ENCODE data around the gene NRCAM. TPM values are rescaled to one million over a fixed set of nuclear protein-coding genes. Genes with fewer than 3 reads are reported as not detected.

NRCAM gene
- polyA plus RNA-seq, 1 donor: 27.3 TPM

DNA sequence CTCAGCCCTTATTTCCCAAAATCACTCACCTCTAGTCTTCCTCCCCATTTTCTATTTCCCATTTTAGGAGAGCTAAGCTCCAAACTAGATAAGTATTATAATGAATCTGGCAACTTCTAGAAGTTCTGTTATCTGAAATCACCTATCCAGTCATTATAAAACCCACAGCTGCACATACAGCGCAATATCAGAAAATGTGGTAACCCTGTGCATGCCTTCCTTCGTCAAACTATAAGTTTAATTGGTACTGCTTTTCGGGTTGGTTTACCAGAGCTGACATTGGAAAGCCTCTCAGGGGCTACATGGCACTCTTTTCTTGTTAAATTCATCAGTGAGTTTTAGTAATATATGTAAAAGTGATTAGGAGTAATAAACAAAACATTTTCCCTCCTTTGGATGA is 327.7 kb downstream of the NRCAM start:
- no peak for DNase-seq

DNA sequence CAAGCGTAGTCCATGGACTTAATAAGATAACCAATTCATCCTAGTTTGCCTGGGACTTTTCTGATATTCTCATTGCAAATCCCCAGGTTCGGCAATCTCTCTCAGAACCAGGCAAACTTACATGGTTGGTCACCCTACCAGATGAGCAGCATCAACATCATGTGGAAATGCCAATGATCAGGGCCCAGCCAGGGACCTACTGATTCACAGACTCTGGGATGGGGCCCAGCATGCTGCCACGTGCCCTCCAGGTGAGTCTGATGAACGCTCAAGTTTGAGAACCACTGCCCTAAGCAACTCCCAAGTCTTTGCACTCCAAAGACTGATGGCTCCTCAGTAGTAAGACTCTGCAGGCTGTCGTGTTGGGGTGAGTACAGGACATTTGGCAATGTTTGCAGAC is 328.8 kb downstream of the NRCAM start:
- no peak for DNase-seq

DNA sequence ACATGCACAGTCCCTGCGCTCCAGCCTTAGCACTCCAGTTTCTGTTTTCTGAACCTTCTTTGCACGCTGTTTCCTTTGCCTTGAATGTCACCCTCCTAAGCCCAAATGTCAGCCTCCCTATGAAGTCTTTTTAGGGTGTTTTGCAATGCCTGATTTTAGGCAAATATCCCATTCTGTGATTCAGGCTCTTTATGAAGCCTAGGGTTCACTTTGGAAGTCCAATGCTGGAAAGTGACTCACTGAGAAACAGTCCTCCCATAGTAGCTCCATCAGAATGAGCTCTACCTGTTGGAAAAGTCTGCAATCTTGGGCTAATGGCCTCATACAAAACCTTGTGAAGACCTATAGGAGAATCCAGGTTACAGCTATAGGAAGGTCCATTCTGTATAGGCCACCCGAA is 331.4 kb downstream of the NRCAM start:
- no peak for DNase-seq

GRCh38 chr7:108122181-108122580 is 334.1 kb downstream of the NRCAM start:
- DNase-seq: no peak

DNA sequence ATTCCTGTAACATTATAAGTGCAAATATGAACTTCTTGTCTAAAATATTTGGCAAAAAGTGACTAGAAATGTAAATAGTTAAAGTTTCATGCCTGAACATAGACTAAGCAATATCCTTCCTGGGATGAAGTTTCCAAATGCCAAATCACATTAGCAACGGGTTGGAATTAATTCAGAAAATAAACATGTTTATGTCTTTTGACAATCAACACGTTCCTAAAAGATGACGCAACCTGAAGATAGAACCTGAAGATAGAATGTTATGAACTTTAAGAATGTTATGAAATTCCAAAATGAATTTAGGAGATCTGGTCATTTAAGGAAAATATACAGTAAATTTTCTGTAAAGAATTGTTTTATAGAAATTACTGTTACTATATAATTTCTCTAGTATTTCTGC is 335.3 kb downstream of the NRCAM start:
- no peak for DNase-seq

- DNase-seq: no peak
Observed at GRCh38 chr7:108120196-108120595, 336.0 kb downstream of the NRCAM start.

DNA sequence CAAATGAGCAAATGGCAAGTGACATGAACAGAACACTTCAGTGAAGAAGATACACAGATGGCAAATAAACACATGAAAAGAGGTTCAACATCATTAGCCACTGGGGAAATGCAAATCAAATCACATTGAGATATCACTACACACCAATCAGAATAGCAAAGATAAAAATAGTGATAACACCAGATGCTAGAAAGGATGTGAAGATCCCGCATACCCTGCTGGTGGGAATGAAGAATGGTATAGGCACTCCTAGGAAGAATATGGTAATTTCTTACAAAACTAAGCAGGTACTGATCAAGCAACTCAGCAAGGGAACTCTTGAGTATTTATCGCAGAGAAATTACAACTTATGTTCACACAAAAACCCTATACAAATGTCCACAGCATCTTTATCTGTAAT is 337.3 kb downstream of the NRCAM start:
- no peak for DNase-seq

DNA sequence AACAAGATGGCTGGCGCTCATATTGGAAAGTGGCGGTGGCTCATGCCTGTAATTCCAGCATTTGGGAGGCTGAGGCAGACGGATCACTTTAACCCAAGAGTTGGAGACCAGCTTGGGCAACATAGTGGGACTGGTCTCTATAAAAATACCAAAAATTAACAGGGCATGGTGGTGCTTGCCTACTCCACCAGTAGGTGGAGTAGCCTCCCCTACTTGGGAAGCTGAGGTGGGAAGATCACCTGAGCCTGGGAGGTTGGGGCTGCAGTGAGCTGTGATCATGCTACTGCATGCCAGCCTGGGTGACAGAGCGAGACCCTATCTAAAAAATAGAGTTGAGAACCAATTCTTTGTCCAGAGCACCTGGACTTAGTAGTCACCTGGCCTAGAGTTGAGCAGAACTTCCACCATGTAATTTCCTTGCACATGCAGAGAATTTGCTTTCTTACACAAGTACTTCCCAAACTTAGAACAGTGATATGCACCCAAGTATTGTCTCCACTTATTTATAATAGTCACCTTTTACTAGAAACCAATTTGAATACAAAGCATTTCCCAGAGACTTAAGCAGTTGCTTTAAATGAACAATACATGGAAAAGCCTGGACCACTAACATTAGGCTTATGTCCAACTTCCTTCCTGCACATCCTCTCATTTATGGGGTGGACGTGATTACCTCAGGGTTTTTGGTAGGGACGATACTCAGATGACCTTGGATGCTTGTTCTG is 342.0 kb downstream of the NRCAM start:
- DNase-seq: no peak

DNA sequence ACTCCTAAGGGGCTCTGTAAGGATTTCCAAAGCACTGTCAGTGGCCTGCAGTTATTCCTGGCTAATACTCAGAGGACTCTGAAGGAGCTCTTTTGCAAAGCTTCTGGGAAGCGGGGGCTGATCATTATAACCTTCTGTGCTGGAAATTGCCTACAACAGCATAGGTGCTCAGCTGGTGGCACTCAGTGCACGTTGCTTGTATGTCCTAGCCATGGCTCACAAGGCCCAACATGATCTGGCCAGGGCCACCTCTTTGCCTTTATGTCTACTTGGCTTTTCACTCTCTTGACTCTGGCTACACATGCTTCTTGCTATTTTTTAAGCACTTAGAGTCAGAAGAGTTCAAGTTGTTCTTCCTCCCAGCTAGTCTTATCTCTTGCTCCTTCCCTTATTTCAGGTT is 343.6 kb downstream of the NRCAM start:
- no peak for DNase-seq

GRCh38 chr7:108109221-108109908 is 346.9 kb downstream of the NRCAM start:
- no peak for DNase-seq

DNA sequence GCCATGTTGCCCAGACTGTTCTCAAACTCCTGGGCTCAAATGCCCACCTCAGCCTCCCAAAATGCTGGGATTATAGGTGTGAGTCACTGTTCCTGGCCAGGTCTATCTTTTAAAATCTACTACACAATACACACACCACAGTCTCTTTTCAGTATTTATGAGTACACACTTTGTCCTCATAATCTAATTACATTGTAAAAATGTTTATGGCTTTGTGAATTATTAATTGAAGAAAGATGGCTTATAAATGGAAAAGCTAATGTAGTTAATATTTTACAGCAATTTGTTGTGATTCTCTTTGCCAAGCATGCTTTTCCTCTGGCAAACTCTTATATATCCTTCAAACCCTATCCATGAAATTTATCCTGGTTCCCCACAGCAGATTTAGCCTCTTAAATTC is 348.1 kb downstream of the NRCAM start:
- DNase-seq: no peak

DNA sequence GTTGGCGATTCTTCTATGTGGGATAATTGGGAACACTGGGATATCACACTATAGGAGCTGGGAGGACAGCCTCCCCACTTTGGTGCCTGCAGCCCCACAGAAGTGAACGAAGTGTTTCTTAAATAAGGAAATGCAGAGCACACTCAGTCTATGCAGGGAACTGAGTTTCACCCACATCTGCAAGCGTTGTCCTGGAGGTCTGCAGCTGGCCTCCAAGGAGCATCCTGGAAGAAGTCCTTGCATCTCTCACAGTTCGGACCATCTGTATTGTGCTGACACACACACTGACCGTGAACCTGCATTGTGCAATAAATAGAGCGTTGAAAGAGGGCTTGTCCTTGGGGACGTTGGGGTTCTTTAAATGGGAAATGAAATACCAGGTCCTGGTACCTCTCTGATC is 351.9 kb downstream of the NRCAM start:
- DNase-seq: no peak

DNA sequence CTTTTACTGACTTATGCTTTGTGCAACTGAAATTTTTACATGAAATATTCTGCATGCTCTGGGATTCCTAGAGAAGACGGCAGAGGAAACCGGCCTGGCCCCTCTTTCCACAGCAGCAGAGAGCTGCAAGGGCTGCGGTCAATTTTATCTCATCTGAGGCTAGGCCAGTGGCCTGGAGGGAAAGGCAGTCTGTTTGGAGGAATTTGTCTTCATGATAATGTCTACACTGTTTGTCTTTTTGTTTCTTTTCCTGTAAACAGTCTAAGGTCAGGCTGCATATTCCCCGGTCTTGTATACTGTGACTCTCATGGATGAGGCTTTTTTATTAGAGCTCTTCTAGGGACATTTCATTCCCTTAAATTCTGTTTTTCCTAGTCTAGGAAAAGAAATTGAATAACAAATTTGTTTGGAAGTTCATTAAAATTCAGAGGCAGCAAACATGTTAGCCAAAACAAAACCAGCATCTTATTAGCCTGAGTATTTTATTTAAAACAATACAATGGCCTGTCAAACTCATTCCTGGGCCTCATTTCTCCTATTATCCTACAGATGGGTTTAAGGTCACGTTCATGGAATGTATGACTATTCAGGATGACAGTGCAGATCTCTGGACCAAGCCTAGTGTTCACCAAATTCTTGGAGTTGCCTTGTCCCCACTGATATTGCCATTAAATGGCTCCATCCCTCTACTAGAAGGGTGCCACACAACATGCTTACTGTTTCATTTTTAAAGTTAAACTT is 352.5 kb downstream of the NRCAM start:
- DNase-seq: no peak

DNA sequence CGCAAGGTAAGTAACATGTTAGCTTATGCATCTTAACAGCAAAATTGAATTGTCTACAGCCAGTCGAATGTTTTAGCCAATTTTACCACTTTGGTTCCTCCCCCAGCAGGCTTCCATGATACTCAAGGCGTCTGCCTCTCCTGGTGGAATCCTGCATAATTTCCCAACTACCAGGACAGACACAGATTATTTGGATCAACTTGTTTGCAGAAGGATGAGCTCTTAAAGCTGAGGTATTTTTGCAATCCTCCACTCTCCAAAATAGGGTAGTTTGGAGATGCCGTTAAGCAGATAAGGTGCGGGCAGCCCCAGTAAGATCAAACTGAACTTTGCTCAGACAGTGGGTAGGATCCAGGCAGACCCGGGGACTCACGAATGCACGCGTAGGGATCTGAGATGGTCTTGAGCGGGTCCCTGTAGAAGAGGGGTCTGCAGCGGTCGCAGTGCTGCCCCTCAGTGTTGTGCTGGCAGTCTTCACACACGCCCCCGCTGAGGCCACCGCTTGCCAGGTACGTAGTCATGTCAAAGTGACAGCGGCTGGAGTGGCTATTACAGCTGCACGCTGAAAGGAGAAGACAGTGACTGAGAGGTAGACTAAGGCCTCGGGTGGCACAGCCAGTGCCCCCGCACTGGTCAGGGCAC is 353.4 kb downstream of the NRCAM start:
- DNase-seq: no peak

GRCh38 chr7:108101759-108102158 is 354.5 kb downstream of the NRCAM start:
- DNase-seq: no peak

DNA sequence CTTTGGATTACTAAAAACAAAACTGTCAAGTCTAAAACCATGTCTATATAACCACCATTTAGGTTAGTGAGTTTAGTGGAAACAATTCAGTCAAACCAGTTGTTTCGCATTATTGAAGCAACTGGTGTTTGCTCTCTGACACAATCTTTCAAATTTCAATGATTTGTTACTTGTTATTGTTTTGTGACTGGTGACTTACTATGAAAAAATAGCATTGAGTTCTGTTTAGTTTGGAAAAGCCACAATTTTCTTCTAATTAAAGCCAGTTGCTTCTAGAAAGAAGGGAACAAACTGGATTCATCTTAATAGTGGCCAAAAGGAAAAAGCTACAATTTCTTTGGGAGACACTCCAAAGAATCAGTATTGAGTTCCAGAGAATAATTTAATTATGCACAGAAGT is 356.5 kb downstream of the NRCAM start:
- DNase-seq: no peak

DNA sequence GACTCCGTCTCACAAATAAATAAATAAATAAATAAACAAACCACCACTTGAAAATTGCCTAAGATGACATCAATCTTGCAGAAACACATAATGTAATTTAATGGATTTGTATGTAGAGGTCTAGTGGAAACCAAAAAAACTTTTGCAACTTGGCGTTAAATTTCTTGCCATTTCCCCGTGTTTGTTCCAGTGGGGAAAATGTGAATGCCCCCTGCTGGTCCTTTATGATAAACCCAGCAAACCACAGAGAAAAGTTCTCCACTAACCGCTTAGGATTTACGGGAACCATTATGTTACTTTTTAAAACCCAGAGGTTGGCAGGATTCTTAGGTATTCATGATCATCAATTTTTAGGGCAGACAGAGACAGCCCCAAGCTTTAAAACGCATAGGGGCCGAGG is 358.5 kb downstream of the NRCAM start:
- DNase-seq: no peak

Other genes starting within 250 kb of the NRCAM start
- gene PNPLA8, start 69.7 kb upstream of the NRCAM start, polyA plus RNA-seq (ENCODE audit: insufficient read length): 39.7 TPM
- 41.4 TPM for gene THAP5, start 113.3 kb upstream of the NRCAM start, polyA plus RNA-seq (ENCODE audit: insufficient read length)
- gene DNAJB9, start 113.4 kb upstream of the NRCAM start, polyA plus RNA-seq (ENCODE audit: insufficient read length): 43.0 TPM

Measured in left kidney (tissue), 2 donors.